Activated CD8-positive, alpha-beta memory T cell treated with anti-CD3 and anti-CD28 coated beads for 36 hours (primary cell): Measurements from ENCODE around the gene TOM1. TPM values are rescaled to one million over a fixed set of nuclear protein-coding genes. Genes with fewer than 3 reads are reported as not detected.

ENCODE experiments used
- CTCF ChIA-PET: fragments of 350-600 bp; sonication (Branson Sonifier 250); formaldehyde crosslinking; loops from one replicate; lab custom pipeline; 2021; ENCODE audit warnings: antibody characterized with exemption; lab: Charles Lee
- POLR2A ChIA-PET: fragments of 350-600 bp; sonication (Branson Sonifier 250); formaldehyde crosslinking; loops from one replicate; lab custom pipeline; 2021; ENCODE audit warnings: antibody characterized with exemption; lab: Charles Lee
- total RNA-seq, 2 experiments: library from RNA; stranded (reverse); gene quantifications; one replicate each; pipeline ENCODE4 v1.2.3, GENCODE V29; 2021

TOM1 gene
- total RNA-seq, 2 experiments from 2014 or later = 12.2 to 13.2 TPM

DNA sequence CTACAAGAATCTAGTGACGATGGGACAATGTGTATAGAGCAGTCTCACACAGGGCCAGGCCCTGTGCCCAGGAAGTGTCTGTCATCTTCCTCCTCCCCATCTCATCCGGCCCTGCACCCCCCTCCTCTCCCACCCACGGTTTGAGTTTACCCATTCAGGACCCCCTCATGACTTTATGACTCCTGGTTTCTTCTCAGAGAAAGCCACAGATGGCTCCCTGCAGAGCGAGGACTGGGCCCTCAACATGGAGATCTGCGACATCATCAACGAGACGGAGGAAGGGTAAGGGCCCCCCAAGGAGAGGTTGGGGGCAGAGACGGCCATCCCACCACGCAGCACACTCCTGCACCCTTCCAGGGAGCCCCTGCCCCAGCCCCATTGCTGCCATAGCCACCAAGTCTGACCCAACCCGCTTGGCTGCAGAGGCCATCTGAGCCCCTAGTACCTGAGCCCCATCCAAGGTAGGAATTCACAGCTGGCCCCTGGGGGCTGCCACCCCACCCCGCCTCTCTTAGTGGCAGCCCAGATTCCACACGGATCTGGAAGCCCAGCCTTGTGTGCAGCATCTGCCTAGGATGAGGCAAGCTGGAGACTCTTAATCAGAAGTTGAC lies 18.1 kb downstream of the TOM1 start:
- ChIA-PET CTCF (no interaction called here), POLR2A (no interaction called here)

DNA sequence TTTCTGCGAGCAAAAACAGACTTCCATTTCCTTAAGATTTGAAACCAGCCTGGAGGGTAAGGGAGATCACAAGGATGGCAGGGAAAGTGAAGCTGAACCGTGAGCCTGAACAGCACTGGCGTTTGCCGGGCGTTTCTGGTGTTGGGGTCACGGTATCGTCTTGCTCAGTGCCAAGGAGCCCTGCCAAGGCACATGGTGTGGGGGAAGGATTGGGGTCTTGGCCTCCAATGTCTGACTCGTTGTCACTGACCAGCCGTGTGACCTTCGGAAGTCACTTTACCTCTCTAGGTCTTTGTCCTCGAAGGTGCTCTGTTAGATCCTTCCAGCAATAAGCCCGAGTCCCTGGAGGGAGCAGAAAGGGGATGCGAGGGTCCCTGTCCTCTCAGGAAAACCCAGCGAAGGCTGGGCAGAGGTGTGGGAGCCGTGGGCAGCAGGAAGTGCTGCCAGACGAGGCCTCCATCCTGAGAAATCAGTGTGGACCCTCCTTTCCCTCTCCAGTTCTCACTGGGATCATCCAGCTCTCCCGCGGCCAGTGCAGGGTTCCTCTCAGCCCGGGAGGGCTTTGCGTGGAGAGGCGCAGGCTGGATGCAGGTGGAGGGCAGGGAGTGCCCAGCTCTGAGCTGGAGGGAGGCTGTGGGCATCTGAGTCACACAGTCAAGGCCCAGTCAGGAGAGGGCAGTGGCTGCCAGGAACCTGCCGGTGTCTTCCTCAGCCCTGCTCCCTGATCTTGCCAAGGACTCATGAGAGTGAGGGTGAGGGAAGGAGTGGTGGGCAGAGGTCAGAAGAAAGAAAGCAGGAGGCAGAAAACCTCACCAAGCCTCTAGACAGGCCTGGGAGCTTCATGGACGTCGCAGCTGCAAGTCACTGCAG lies 18.9 kb downstream of the TOM1 start:
- CTCF ChIA-PET = no interaction called here
- POLR2A ChIA-PET = no interaction called here

DNA sequence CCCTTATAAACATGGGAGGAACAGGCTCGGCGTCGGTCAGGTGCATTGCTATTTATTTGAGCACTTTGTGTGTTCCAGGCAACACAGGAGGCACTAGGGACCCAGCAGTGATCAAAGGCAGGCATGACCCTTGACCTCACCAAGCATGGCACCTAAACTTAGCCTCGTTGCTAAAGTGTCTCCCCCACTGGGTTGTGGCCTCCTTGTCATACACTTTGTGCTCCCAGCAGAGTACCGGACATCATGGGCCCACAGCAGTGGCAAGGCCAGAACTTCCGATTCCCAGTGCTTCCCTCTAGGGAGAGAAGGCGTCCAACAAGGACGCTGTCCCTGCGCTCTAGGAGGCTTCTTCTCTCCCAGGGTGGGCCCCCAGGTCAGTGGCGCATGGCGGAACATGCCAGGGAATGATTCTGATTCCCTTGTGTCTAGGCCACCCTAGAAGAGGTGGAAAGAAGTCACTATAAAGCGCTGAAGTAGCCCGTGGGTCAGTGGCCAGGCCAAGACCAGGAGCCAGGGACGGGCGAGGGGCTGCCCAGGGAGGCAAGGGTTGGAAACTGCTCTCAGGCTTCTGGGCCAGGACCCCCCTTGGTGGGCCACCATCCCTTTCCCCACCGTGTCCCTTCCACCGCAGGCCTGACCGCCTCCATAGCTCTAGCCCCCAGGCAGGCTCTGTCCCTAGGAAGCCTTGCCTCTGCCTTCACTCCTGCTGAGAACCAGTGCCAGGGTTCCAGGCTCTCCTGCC lies 19.7 kb downstream of the TOM1 start:
- ChIA-PET CTCF (no interaction called here), POLR2A (interaction anchor here (0.5 to 0.6 kb wide), 2 partner anchors 11 to 22 kb away, joined by 4 to 11 read pairs; no protein-coding TSS in a partner anchor)

DNA sequence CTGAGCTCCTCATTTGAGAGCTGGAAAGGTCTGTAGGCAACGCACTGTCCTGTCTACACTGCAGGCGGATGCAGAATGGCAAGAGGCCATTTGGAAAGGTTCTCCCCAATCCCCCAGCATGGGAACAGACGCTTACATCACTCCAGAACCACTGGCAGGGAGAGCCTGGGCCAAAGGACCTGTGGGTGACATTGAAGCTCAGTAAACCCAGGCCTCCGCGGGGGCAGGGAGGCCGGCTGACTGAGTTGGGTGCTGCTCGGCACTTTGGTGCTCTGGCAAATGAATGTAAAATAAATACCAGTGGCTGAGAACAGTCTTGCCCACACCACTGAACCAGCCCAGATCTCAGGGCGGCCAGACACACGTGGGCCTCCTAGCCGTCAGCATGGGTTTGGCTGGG lies 22.4 kb downstream of the TOM1 start:
- ChIA-PET CTCF (interaction anchor here (0.5 kb wide), 1 partner anchor 74 kb away, joined by 3 read pairs; no protein-coding TSS in a partner anchor), POLR2A (no interaction called here)

DNA sequence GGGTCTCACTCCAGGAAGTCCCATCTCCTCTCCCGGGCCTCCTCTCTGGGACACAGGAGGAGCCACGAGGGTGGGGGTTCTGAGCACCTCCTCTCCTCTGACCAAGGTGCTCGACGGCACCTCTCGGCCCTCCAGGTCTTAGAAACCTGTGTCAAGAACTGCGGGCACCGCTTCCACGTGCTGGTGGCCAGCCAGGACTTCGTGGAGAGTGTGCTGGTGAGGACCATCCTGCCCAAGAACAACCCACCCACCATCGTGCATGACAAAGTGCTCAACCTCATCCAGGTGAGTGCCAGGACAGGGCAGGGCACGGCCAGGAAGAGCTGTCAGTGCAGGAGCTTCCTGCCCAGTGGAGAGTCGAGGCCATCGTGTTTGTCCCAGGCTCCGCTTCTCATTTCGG lies 23.2 kb downstream of the TOM1 start:
- CTCF ChIA-PET = no interaction called here
- POLR2A ChIA-PET = no interaction called here

DNA sequence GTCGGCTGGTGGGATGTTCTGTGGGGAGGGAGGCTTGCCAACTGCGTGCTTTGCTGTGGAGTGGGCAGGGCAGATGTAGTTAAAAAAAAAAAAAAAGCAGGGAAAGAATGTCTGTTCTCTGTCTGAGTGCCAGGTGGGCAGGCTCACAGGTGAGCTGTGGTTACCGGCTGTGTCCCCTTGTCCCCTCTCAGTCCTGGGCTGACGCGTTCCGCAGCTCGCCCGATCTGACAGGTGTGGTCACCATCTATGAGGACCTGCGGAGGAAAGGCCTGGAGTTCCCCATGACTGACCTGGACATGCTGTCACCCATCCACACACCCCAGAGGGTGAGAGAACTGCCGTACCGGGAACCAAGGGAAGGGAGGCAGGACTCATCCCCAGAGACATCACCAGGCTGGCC lies 23.6 kb downstream of the TOM1 start:
- ChIA-PET POLR2A (no interaction called here), CTCF (no interaction called here)

DNA sequence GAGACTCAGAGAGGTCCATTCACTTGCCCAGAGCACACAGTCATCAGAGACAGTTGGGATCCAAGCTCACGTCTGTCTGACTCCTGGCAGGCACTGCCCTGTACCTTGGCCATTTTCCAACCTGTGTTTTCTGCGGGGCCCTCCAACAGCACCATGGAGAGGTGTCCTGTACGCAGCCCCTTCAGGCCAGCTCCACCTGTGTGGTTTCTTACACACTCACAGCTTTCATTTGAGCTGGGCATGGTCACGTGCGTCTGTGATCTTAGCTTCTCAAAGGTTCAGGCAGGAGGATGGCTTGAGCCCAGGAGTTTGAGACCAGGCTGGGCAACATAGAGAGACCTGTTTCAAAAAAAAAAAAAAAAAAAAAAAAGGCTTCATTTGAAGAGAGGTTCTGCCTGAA lies 24.4 kb downstream of the TOM1 start:
- POLR2A ChIA-PET = interaction anchor here (0.7 kb wide), 2 partner anchors 25 to 930 kb away, joined by 9 to 13 read pairs; no protein-coding TSS in a partner anchor
- CTCF ChIA-PET = no interaction called here

DNA sequence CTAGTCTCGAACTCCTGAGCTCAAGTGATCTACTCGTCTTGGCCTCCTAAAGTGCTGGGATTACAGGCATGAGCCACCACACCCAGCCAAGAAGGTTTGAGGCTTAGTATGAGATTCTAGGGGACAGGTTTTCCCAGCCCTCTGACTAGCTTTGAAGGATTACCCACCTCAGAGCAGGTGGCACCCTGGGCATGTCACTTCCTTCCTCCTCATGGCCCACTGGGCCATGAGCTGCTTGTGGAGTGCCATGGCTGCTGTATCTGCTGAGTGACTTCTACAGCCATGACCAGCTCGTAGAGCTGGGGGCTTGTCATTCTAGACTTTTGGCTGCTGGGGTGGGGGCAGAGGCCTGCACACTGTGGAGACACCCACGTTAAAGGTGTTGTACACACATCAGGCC lies 25.1 kb downstream of the TOM1 start:
- CTCF ChIA-PET = no interaction called here
- POLR2A ChIA-PET = interaction anchor here (0.7 kb wide), 1 partner anchor 26 kb away, joined by 13 read pairs; no protein-coding TSS in a partner anchor

DNA sequence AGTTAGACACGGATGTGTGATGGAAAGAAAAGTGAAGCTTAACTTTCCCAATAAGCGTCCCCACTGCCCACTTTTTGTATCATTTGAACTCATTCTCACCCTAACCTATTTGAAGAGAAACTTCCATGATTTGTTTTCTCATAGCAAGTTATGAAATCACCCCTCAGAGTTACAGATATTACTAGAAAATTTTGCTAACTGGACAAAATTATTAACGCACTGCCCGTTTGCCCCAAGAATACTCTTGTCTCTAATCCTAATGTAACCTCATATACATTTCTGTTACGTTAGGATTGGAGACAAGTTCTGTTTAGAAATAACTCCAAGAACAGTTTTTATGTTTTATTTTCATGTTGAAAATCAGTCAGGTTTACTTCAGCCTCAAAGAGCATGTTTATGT lies 25.5 kb downstream of the TOM1 start:
- ChIA-PET POLR2A (no interaction called here), CTCF (no interaction called here)

DNA sequence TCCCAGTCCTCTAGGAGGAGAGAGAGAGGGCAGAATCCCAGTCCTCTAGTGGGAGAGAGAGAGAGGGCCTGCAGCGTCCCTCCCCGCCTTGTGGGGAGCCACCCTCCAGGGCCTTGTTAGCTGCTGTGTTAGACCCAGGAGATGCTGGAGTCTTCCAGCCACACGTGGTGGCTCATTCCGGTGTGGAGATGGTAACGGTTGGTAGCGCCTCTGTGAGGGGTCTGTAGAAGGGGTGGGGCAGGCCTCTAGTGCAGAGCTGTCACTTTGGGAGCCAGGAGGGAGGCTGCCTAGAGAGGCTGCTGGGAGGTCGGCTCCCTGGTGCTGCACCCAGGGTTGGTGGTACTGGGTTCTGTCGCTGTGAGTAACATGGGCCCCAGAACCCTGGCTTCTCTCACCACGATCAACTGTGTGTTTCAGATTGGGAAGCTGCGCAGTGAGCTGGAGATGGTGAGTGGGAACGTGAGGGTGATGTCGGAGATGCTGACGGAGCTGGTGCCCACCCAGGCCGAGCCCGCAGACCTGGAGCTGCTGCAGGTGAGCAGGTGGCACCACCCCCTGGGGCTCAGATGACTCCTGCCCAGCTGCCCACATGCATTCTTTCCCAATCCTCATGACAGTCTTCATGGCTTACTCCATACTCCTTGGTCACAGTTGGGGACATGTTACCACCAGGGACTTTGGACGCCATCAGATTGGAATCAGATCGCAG lies 27.3 kb downstream of the TOM1 start:
- CTCF ChIA-PET = no interaction called here
- POLR2A ChIA-PET = no interaction called here

DNA sequence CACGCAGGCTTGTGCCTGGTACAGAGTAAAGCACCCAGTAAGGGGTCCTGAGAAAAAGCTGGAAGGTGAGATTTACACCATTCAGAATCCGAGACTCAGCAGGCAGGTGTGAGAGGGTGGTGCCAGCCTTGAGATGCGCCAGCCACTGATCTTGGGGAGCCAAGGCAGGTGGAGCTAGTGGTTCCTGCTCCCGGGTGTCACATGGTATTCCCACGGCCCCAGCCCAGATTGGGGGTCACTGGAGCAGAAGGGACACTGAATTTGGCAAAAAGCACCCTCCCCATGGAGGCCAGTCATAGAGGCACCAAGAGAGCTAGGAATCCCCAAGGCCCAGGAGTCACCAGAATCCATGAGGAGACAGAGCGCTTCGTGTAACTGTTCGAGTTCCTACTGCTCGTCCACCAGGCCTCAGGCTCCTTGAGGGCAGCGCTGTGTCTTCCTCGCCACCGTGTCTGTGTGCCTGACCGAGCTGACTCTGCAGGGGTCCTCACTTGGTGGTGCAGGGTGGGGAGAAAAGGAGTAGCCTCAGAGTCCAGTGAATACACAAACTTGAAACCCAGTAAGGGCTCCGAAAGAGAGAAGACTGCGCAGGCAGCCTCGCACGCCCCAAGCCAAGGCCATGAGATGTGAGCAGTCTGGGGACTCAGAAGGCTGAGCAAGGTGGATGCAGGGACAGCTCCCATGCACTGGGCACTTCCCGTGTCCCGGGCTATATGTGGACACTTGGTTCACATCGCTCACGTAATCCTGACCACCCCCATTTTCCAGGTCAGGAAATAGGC lies 28.2 kb downstream of the TOM1 start:
- ChIA-PET POLR2A (no interaction called here), CTCF (interaction anchor here (1.1 kb wide), 1 partner anchor 10 kb away, joined by 3 read pairs; no protein-coding TSS in a partner anchor)

DNA sequence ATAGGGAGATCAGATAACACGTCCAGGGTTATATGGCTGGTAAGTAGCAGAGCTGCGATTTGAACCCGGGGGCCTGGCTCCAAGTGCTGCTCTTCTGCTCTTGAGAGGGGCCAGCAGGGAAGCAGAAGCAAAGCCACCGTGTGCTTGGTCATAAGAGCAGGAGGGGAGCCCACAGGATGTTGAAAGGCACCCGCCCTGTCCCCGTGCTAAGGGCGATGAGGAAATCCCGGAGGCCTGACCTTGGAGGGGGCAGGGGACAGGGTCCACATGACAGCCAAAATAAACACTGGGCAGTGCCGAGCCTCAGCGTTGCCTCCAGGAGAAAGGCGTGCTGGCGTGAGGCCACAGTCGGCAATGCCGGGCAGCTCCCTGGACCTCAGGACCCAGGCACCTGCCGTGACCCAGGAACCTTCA lies 28.8 kb downstream of the TOM1 start:
- CTCF ChIA-PET = interaction anchor here (1.1 kb wide), 1 partner anchor 9 kb away, joined by 3 read pairs; no protein-coding TSS in a partner anchor

DNA sequence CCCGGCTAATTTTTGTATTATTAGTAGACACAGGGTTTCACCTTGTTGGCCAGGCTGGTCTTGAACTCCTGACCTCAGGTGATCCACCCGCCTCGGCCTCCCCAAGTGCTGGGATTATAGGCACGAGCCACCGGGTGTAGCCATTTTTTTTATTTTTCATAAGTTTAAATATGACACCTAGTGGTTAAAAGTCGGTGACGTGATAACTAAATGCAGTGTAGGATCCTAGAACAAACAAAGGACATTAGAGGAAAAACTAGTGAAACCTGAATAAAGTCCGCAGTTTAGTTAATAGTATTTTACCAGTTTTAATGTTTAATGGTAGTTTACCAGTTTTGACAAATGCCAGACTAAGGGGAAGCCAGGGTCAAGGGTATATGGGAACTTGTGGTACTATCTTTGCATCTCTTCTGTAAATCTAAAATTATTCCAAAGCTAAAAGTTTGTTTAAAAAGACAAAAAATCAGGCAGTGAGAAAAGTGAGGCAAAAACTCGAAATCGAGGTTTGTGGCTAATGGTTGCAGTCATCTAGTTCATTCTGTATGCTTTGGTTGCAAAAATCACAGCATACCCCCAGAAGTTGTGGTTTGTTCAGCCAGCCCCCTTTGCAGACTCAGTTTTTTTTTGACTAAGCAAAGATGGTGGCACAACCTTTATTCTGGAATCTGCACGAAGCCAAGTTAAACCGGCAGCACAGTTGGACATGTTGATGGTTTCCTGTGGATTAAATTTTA lies 29.6 kb downstream of the TOM1 start:
- CTCF ChIA-PET = interaction anchor here (0.6 to 1.8 kb wide), 3 partner anchors 8 to 226 kb away, joined by 3 to 6 read pairs (median 4); no protein-coding TSS in a partner anchor
- POLR2A ChIA-PET = interaction anchor here (2.0 kb wide), 1 partner anchor 29 kb away, joined by 8 read pairs; the partner anchor contains the start of gene TOM1

More for the DNA sequence above, 28.8 kb downstream of the TOM1 start:
- POLR2A ChIA-PET = no interaction called here

DNA sequence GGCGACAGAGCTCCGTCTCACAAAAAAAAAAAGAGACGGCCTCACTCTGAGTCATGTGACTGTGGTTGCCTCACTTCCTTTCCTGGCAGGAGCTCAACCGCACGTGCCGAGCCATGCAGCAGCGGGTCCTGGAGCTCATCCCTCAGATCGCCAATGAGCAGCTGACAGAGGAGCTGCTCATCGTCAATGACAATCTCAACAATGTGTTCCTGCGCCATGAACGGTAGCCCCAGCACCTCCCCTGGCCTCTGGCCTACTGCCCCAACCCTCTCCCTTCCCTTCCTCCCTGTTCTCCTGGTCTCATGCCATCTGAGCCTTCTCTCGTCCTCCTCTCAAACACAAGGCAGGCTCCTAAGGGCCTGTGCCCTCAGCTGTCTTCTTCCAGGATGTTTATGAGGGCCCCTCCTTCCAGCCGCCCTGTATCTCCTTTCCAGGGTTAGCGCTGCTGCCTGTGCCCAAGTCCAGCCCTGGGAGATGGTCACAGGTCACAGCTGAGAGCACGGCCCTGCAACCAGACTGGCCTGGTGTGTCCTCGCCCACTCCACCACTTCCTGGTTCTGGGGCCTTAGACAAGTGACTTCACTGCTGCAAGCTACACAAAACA lies 30.7 kb downstream of the TOM1 start:
- ChIA-PET CTCF (interaction anchor here (0.6 to 1.8 kb wide), 4 partner anchors 28 to 251 kb away, joined by 3 to 6 read pairs (median 3); no protein-coding TSS in a partner anchor), POLR2A (interaction anchor here (0.7 to 2.0 kb wide), 4 partner anchors 11 to 31 kb away, joined by 3 to 11 read pairs (median 6); partner anchors contain the start of gene TOM1)

DNA sequence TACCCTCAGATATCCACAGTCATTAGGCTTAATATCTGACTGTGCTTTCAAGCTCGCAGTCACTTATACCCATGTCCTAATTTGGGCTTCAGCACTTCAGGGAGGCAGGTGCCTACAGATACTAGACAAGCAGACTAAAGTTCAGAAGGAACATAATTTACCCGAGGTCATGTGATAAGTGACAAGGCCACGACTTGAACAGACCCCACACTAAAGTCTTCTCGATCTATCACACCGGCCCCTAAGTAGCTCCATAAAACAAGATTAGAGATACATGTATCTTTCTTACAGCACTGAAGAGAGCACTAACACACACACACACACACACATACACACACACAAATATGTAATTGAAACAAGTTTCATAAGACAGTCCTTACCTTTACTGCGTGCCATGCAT lies 32.6 kb downstream of the TOM1 start:
- ChIA-PET CTCF (no interaction called here), POLR2A (no interaction called here)

DNA sequence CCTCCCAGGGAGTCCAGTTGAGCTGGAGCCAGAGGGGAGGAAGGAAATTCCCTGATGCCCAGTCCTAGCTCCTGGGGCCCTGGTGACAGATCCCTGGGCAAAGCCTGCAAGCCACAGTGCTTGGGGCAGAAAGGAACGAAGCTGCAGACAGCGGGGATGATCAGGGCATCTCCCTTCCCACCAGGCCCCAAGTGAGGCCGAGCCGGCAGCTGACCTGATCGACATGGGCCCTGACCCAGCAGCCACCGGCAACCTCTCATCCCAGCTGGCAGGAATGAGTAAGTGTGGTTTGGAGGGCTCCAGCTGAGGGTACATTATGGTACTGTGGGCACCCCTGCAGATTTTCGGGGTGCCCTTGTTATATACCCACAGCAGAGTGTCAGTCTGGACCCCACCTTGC lies 33.5 kb downstream of the TOM1 start:
- ChIA-PET CTCF (interaction anchor here (1.8 kb wide), 1 partner anchor 17 kb away, joined by 7 read pairs; no protein-coding TSS in a partner anchor), POLR2A (no interaction called here)

DNA sequence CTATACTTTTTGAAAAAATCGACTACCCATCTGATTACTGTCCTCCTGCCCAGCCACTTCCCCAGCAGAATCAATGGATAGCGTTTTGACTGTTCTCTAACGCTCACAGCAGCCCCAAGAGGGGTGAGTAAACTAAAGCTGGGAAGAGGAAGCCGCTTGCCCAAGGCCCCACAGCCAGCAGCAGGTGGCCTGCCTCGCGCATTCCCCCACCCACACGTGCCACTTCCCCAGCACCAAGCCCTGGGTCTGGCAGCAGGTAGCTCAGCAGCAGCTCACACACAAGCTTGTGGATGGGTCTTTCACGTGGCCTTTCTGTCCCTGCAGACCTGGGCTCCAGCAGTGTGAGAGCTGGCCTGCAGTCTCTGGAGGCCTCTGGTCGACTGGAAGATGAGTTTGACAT lies 34.3 kb downstream of the TOM1 start:
- ChIA-PET POLR2A (no interaction called here), CTCF (interaction anchor here (1.7 to 1.8 kb wide), 2 partner anchors 14 to 16 kb away, joined by 5 to 7 read pairs; no protein-coding TSS in a partner anchor)
